ENCODE data around the gene NOP9. TPM values are rescaled to one million over a fixed set of nuclear protein-coding genes. Genes with fewer than 3 reads are reported as not detected.

Gene NOP9
- total RNA-seq, 1 experiment from 2014 or later: 42.0 TPM

- Histone ChIP-seq H3K27ac (ENCODE audit: low read length) (peak overlapping the region; percentile 33; the same call in 1 of the 2 replicates), H2AFZ (ENCODE audit: low read length) (no peak overlapping the region), H3K27me3 (ENCODE audit: low read length) (no peaks in the 10 kb centered on the region), H3K4me1 (ENCODE audit: low read length) (peaks cover 29% of the 10 kb centered on the region), H4K20me1 (ENCODE audit: insufficient read depth, low read depth, low read length) (no peaks in the 10 kb centered on the region; the same call in 1 of the 2 replicates), H3K9ac (ENCODE audit: low read length) (peak overlapping the region; percentile 74), H3K4me3 (ENCODE audit: low read length) (peak overlapping the region; percentile 64), H3K4me2 (ENCODE audit: low read depth, low read length, poor library complexity, severe bottlenecking) (peak overlapping the region; percentile 67), H3K79me2 (ENCODE audit: low read length) (peaks cover 10% of the 10 kb centered on the region; the same call in 1 of the 2 replicates), H3K9me2 (replicated peaks; ENCODE audit: insufficient read depth, low read length) (no peaks in the 10 kb centered on the region), H3K36me3 (ENCODE audit: insufficient read depth, low read length) (peaks cover 17% of the 10 kb centered on the region; the same call in 1 of the 2 replicates), H3K9me3 (ENCODE audit: low read length) (no peaks in the 10 kb centered on the region)
- no peak for DNase-seq
These were observed 12.4 kb downstream of the NOP9 start for GRCh38 chr14:24311837-24312615.

DNA sequence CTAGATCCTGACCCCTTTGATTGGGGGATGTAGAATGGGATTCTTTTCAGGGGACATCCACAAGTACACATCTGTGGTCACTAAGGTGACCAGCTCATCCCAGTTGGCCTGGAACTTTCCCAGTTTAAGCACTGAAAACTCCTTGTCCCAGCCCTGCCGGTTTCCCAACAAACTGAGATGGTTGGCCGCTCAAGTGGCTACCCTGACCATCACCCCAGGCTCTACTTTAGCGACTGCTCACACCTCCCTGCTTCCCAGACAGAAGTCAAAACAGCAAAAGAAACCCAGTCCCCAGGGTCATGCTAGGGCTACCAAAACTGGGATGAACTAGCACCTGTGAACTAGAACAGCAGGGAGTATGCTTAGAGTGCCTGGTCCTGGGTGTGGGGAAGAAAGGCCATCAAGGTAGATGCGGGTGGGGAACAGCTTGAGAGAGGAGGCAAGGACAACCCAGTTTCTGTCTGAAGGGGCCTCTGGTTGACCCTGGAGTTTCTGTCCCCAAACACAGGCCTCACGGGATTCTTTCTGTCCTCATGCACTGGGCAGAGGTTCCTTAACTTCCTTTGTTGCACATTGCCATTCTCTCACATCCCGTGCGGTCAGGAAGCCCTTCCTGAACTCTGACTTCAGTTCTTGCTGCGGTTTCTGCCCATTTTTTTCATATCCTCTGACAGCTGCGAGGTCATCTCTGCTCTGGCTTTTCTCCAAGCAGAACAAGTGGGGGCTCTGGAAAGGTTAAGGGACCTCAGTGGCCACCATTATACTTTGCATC, 13.3 kb downstream of the NOP9 start:
- peaks cover 29% of the 10 kb centered on the region for H3K4me1 ChIP-seq (ENCODE audit: low read length)
- no peak overlapping the region; the same call in 1 of the 2 replicates for H3K4me3 ChIP-seq (ENCODE audit: low read length)
- peak overlapping the region; percentile 74; the same call in 1 of the 2 replicates for H3K9ac ChIP-seq (ENCODE audit: low read length)
- H3K4me2 ChIP-seq (ENCODE audit: low read depth, low read length, poor library complexity, severe bottlenecking): peak overlapping the region; percentile 67
- H4K20me1 ChIP-seq (ENCODE audit: insufficient read depth, low read depth, low read length): peaks cover 8% of the 10 kb centered on the region; the same call in 1 of the 2 replicates
- no peaks in the 10 kb centered on the region for H3K27me3 ChIP-seq (ENCODE audit: low read length)
- no peaks in the 10 kb centered on the region for H3K9me3 ChIP-seq (ENCODE audit: low read length)
- peaks cover 17% of the 10 kb centered on the region; the same call in 1 of the 2 replicates for H3K36me3 ChIP-seq (ENCODE audit: insufficient read depth, low read length)
- H3K79me2 ChIP-seq (ENCODE audit: low read length): peaks cover 10% of the 10 kb centered on the region; the same call in 1 of the 2 replicates
- no peak for DNase-seq
- H3K27ac ChIP-seq (ENCODE audit: low read length): no peak overlapping the region
- no peaks in the 10 kb centered on the region for H3K9me2 ChIP-seq (replicated peaks; ENCODE audit: insufficient read depth, low read length)
- H2AFZ ChIP-seq (ENCODE audit: low read length): no peak overlapping the region

DNA sequence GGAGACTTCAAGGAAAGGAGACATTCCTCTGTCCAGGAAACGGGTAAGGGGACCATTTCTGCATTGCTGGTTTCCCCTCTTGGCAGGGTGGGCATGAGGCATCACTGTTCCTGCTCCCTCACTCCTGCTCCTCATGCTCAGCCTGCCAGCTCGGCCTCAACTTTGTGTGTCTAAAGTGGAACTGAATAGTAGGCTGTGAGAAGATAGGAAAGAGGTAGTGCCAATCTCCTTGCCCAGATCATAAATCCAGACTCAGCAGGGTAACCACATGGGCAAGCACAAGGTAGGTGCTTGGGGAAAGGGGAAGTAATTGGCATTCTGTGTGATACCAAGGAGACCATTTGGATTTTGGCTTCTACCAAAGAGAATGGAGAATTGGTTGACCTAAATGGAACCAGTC, 14.3 kb downstream of the NOP9 start:
- peaks cover 29% of the 10 kb centered on the region for H3K4me1 ChIP-seq (ENCODE audit: low read length)

DNA sequence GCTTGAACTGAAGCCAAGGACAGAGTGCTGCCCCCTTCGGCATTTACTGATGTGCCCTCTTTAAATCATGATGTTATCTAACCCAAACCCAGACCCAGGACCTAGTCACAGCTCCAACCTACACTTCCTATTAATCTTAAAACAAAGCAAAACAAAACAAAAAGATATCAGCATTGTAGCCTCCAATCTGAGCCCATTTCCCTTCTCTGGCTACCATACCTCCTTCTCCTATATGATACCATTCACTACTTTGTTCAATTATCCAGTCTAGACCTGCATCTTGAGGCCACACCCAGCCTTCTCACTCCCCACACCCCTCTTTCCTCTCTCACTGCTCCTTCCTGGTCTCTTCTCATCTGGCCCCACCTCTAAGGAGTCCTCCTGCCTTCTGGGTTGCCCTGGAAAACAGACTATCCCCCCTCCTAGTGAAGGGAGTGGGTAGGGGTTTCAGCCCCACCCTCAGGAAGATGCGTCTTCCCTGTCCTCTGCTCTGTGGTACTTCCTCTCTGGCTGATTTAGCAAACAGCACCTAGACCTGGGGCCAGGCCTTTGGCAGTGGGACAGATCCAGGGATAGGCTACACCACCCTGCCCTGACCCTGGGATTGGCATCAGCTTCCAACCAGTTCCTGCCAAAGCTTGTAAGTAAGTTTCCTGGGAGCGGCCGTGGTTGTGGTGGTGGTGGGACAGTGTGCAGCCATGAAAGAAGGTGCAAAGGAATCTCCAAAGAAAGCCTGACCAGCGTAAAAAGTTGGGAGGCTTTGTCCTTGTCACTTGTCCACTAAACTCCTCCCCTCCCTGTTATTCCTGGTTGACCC, 14.9 kb downstream of the NOP9 start:
- Histone ChIP-seq H3K4me2 (ENCODE audit: low read depth, low read length, poor library complexity, severe bottlenecking) (no peak overlapping the region), H4K20me1 (ENCODE audit: insufficient read depth, low read depth, low read length) (peaks cover 8% of the 10 kb centered on the region; the same call in 1 of the 2 replicates), H3K9ac (ENCODE audit: low read length) (no peak overlapping the region), H3K4me3 (ENCODE audit: low read length) (no peak overlapping the region), H2AFZ (ENCODE audit: low read length) (no peak overlapping the region), H3K27me3 (ENCODE audit: low read length) (no peaks in the 10 kb centered on the region), H3K27ac (ENCODE audit: low read length) (no peak overlapping the region), H3K9me3 (ENCODE audit: low read length) (no peaks in the 10 kb centered on the region), H3K4me1 (ENCODE audit: low read length) (peaks cover 24% of the 10 kb centered on the region), H3K79me2 (ENCODE audit: low read length) (peaks cover 4% of the 10 kb centered on the region; the same call in 1 of the 2 replicates), H3K9me2 (replicated peaks; ENCODE audit: insufficient read depth, low read length) (no peaks in the 10 kb centered on the region), H3K36me3 (ENCODE audit: insufficient read depth, low read length) (0 out of 2 replicates have a peak, but pooled peaks cover 3% of the 10 kb centered on the region)
- no peak for DNase-seq

More for the DNA sequence above, 14.3 kb downstream of the NOP9 start:
- Histone ChIP-seq H3K4me3 (ENCODE audit: low read length) (no peak overlapping the region), H3K9me2 (replicated peaks; ENCODE audit: insufficient read depth, low read length) (no peaks in the 10 kb centered on the region), H3K36me3 (ENCODE audit: insufficient read depth, low read length) (peaks cover 10% of the 10 kb centered on the region; the same call in 1 of the 2 replicates), H3K9ac (ENCODE audit: low read length) (no peak overlapping the region), H3K27me3 (ENCODE audit: low read length) (no peaks in the 10 kb centered on the region), H3K79me2 (ENCODE audit: low read length) (peaks cover 4% of the 10 kb centered on the region; the same call in 1 of the 2 replicates), H2AFZ (ENCODE audit: low read length) (no peak overlapping the region), H4K20me1 (ENCODE audit: insufficient read depth, low read depth, low read length) (peaks cover 8% of the 10 kb centered on the region; the same call in 1 of the 2 replicates), H3K4me2 (ENCODE audit: low read depth, low read length, poor library complexity, severe bottlenecking) (no peak overlapping the region), H3K9me3 (ENCODE audit: low read length) (no peaks in the 10 kb centered on the region), H3K27ac (ENCODE audit: low read length) (no peak overlapping the region)
- no peak for DNase-seq

DNA sequence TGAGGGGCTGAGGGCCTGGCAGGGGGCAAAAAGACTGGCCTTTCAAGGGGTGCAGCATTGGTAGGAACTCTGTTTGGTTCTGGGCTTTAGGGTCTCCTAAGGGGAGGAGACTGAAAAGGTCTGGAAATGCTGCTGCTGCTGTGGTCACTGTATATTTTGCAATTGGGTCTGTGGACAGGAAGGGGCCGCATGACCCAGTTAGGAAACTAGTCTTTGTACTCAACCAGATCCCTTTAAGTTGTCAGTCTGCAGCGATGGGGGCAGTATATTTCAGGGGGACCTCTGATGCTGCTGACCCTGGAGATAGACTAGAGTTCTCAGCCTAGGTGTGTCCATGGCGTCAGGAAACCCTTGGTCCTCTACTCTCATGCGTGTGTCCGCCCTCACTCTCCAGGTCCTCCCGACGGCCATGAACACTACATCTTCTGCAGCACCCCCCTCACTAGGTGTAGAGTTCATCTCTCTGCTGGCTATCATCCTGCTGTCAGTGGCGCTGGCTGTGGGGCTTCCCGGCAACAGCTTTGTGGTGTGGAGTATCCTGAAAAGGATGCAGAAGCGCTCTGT, 15.7 kb downstream of the NOP9 start:
- peaks cover 4% of the 10 kb centered on the region; the same call in 1 of the 2 replicates for H3K79me2 ChIP-seq (ENCODE audit: low read length)
- H3K4me3 ChIP-seq (ENCODE audit: low read length): no peak overlapping the region
- H3K4me2 ChIP-seq (ENCODE audit: low read depth, low read length, poor library complexity, severe bottlenecking): no peak overlapping the region
- no peak overlapping the region for H3K9ac ChIP-seq (ENCODE audit: low read length)
- H3K9me2 ChIP-seq (replicated peaks; ENCODE audit: insufficient read depth, low read length): no peaks in the 10 kb centered on the region
- H3K36me3 ChIP-seq (ENCODE audit: insufficient read depth, low read length): 0 out of 2 replicates have a peak, but pooled peaks cover 3% of the 10 kb centered on the region
- H3K9me3 ChIP-seq (ENCODE audit: low read length): no peaks in the 10 kb centered on the region
- DNase-seq: no peak
- no peak overlapping the region for H3K27ac ChIP-seq (ENCODE audit: low read length)
- peaks cover 8% of the 10 kb centered on the region; the same call in 1 of the 2 replicates for H4K20me1 ChIP-seq (ENCODE audit: insufficient read depth, low read depth, low read length)
- H3K27me3 ChIP-seq (ENCODE audit: low read length): no peaks in the 10 kb centered on the region
- peaks cover 16% of the 10 kb centered on the region for H3K4me1 ChIP-seq (ENCODE audit: low read length)
- no peak overlapping the region for H2AFZ ChIP-seq (ENCODE audit: low read length)

GRCh38 chr14:24315807-24316596, 16.4 kb downstream of the NOP9 start:
- peaks cover 14% of the 10 kb centered on the region for H3K4me1 ChIP-seq (ENCODE audit: low read length)

GRCh38 chr14:24316597-24316950, 16.9 kb downstream of the NOP9 start:
- Histone ChIP-seq H4K20me1 (ENCODE audit: insufficient read depth, low read depth, low read length) (peaks cover 8% of the 10 kb centered on the region; the same call in 1 of the 2 replicates), H3K4me3 (ENCODE audit: low read length) (no peak overlapping the region), H3K27ac (ENCODE audit: low read length) (no peak overlapping the region), H3K79me2 (ENCODE audit: low read length) (peaks cover 4% of the 10 kb centered on the region; the same call in 1 of the 2 replicates), H3K9me2 (replicated peaks; ENCODE audit: insufficient read depth, low read length) (no peaks in the 10 kb centered on the region), H3K4me1 (ENCODE audit: low read length) (peaks cover 14% of the 10 kb centered on the region), H3K36me3 (ENCODE audit: insufficient read depth, low read length) (0 out of 2 replicates have a peak, but pooled peaks cover 3% of the 10 kb centered on the region), H3K9ac (ENCODE audit: low read length) (no peak overlapping the region), H2AFZ (ENCODE audit: low read length) (no peak overlapping the region), H3K9me3 (ENCODE audit: low read length) (no peaks in the 10 kb centered on the region), H3K27me3 (ENCODE audit: low read length) (no peaks in the 10 kb centered on the region), H3K4me2 (ENCODE audit: low read depth, low read length, poor library complexity, severe bottlenecking) (no peak overlapping the region)
- DNase-seq: no peak

More at GRCh38 chr14:24315807-24316596, 16.4 kb downstream of the NOP9 start:
- Histone ChIP-seq H4K20me1 (ENCODE audit: insufficient read depth, low read depth, low read length) (peaks cover 8% of the 10 kb centered on the region; the same call in 1 of the 2 replicates), H3K27ac (ENCODE audit: low read length) (no peak overlapping the region), H3K79me2 (ENCODE audit: low read length) (peaks cover 4% of the 10 kb centered on the region; the same call in 1 of the 2 replicates), H3K9me3 (ENCODE audit: low read length) (no peaks in the 10 kb centered on the region), H3K27me3 (ENCODE audit: low read length) (no peaks in the 10 kb centered on the region), H3K4me2 (ENCODE audit: low read depth, low read length, poor library complexity, severe bottlenecking) (no peak overlapping the region), H3K9me2 (replicated peaks; ENCODE audit: insufficient read depth, low read length) (no peaks in the 10 kb centered on the region), H3K36me3 (ENCODE audit: insufficient read depth, low read length) (0 out of 2 replicates have a peak, but pooled peaks cover 3% of the 10 kb centered on the region), H3K9ac (ENCODE audit: low read length) (no peak overlapping the region), H3K4me3 (ENCODE audit: low read length) (no peak overlapping the region), H2AFZ (ENCODE audit: low read length) (no peak overlapping the region)
- DNase-seq: no peak

All from Karpas-422 (cell line).